H1 (cell line): ENCODE measurements around the gene ACBD4. TPM values are rescaled to one million over a fixed set of nuclear protein-coding genes. Genes with fewer than 3 reads are reported as not detected.

Source experiments
- CTCF ChIA-PET: fragments of 300-600 bp; sonication (Branson Sonifier 250); formaldehyde crosslinking; loops from one replicate; lab custom pipeline; 2021; ENCODE audit not compliant: partially characterized antibody; lab: Charles Lee
- POLR2A ChIA-PET: fragments of 300-600 bp; sonication (Branson Sonifier 250); formaldehyde crosslinking; loops from one replicate; lab custom pipeline; 2021; ENCODE audit warnings: inconsistent platforms; ENCODE audit not compliant: partially characterized antibody; lab: Charles Lee
- DNase-seq, 2 experiments: peaks; one replicate each; pipeline versions ENCODE4 v3.0.0 to v3.0.0-alpha.2; 2010 to 2022; ENCODE audit warnings: low spot score in 2 of 2, low read depth in 1 of 2, mixed read lengths in 1 of 2
- FAIRE-seq: peaks from 2 replicates; lab custom pipeline; 2011; peaks lifted over from hg19 to GRCh38; lab: Jason Lieb, UNC
- H2AFZ ChIP-seq: 2 replicates; pipeline ENCODE4 v1.8.1; 2012; ENCODE audit warnings: low read length, inconsistent platforms
- H2AK5ac ChIP-seq: 2 replicates; pipeline ENCODE4 v1.6.1; 2013; ENCODE audit warnings: low read depth, low read length
- H2BK120ac ChIP-seq: replicated peaks from 2 replicates; pipeline ENCODE3; 2013; ENCODE audit warnings: low read depth, low read length, inconsistent platforms
- H2BK12ac ChIP-seq: 2 replicates; pipeline ENCODE4 v1.6.1; 2013; ENCODE audit warnings: low read depth, low read length
- H2BK15ac ChIP-seq: 2 replicates; pipeline ENCODE4 v1.6.1; 2013; ENCODE audit warnings: low read length
- H2BK20ac ChIP-seq: 2 replicates; pipeline ENCODE4 v1.6.1; 2013; ENCODE audit warnings: low read length
- H2BK5ac ChIP-seq: 2 replicates; pipeline ENCODE4 v1.6.1; 2013; ENCODE audit warnings: low read depth, low read length
- H3K14ac ChIP-seq: 2 replicates; pipeline ENCODE4 v1.6.1; 2013; ENCODE audit warnings: inconsistent platforms; ENCODE audit not compliant: insufficient read length
- H3K18ac ChIP-seq: 2 replicates; pipeline ENCODE4 v1.6.1; 2013; ENCODE audit warnings: low read length; ENCODE audit errors: extremely low read depth
- H3K23ac ChIP-seq: 2 replicates; pipeline ENCODE4 v1.6.1; 2013; ENCODE audit warnings: inconsistent platforms; ENCODE audit not compliant: insufficient read length
- H3K23me2 ChIP-seq: 2 replicates; pipeline ENCODE4 v1.6.1; 2013; ENCODE audit warnings: low read depth, low read length
- H3K27ac ChIP-seq: 2 replicates; pipeline ENCODE4 v1.6.1; 2011; ENCODE audit warnings: low read depth, low read length, inconsistent platforms
- H3K27me3 ChIP-seq, 4 experiments: replicated peaks in 1 of 4; 1 replicate in 1 of 4; 2 replicates in 3 of 4; pipeline versions ENCODE4 v1.6.1 to v1.8.1; 2011 to 2013; ENCODE audit warnings: low read length in 3 of 4, mild to moderate bottlenecking in 3 of 4, inconsistent platforms in 2 of 4, mixed read lengths in 2 of 4, moderate library complexity in 1 of 4; ENCODE audit not compliant: control insufficient read depth in 3 of 4, insufficient read depth in 3 of 4; ENCODE audit errors: extremely low read depth in 1 of 4
- H3K36me3 ChIP-seq, 4 experiments: 2 replicates each; pipeline versions ENCODE4 v1.6.1 to v1.8.1; 2011 to 2013; ENCODE audit warnings: mild to moderate bottlenecking in 4 of 4, low read length in 3 of 4, moderate library complexity in 2 of 4, control low read depth in 1 of 4, inconsistent platforms in 1 of 4; ENCODE audit not compliant: insufficient read depth in 4 of 4, control insufficient read depth in 2 of 4
- H3K4ac ChIP-seq: replicated peaks from 2 replicates; pipeline ENCODE3; 2013; ENCODE audit warnings: low read length, low read depth, mixed read lengths, inconsistent platforms; ENCODE audit not compliant: insufficient read length
- H3K4me1 ChIP-seq, 4 experiments: replicated peaks in 1 of 4; 1 replicate in 1 of 4; 2 replicates in 3 of 4; pipeline versions ENCODE4 v1.6.1 to v1.8.1; 2011 to 2013; ENCODE audit warnings: low read length in 3 of 4, inconsistent platforms in 2 of 4, mixed read lengths in 1 of 4; ENCODE audit not compliant: insufficient read depth in 4 of 4, control insufficient read depth in 3 of 4
- H3K4me2 ChIP-seq, 2 experiments: 2 replicates each; pipeline versions ENCODE4 v1.6.1 to v1.8.1; 2011 to 2013; ENCODE audit warnings: low read depth in 2 of 2, low read length in 2 of 2, control low read depth in 1 of 2, inconsistent platforms in 1 of 2, mild to moderate bottlenecking in 1 of 2; ENCODE audit not compliant: insufficient read depth in 1 of 2
- H3K4me3 ChIP-seq, 4 experiments: fragments of 200-600, 300-600 bp in 1 of 4; sonication (generic), shearing (Covaris generic), sonication (Bioruptor Twin) in 1 of 4; 2 replicates each; pipeline versions ENCODE4 v1.5.1 to v1.8.1; 2011 to 2016; ENCODE audit warnings: low read length in 4 of 4, low read depth in 3 of 4, control low read depth in 2 of 4, inconsistent platforms in 2 of 4, mild to moderate bottlenecking in 2 of 4, mixed read lengths in 1 of 4, moderate library complexity in 1 of 4; ENCODE audit not compliant: insufficient read depth in 2 of 4; ENCODE audit errors: extremely low read depth in 1 of 4
- H3K56ac ChIP-seq: replicated peaks from 2 replicates; pipeline ENCODE3; 2013; ENCODE audit warnings: low read depth, mild to moderate bottlenecking, mixed read lengths, low read length, inconsistent platforms; ENCODE audit not compliant: insufficient read length
- H3K79me1 ChIP-seq: 2 replicates; pipeline ENCODE4 v1.6.1; 2013; ENCODE audit warnings: low read depth, low read length, control low read depth
- H3K79me2 ChIP-seq, 2 experiments: 2 replicates each; pipeline versions ENCODE4 v1.6.1 to v1.8.1; 2012 to 2013; ENCODE audit warnings: low read length in 2 of 2, mild to moderate bottlenecking in 2 of 2, inconsistent platforms in 1 of 2; ENCODE audit not compliant: insufficient read depth in 2 of 2, control insufficient read depth in 1 of 2
- H3K9ac ChIP-seq, 4 experiments: replicated peaks in 1 of 4; 1 replicate in 1 of 4; 2 replicates in 3 of 4; pipeline versions ENCODE4 v1.6.1 to v1.8.1; 2011 to 2013; ENCODE audit warnings: low read depth in 3 of 4, low read length in 3 of 4, control low read depth in 2 of 4, mild to moderate bottlenecking in 2 of 4, moderate library complexity in 2 of 4, inconsistent platforms in 1 of 4; ENCODE audit errors: extremely low read depth in 1 of 4
- H3K9me3 ChIP-seq, 2 experiments: 2 replicates each; pipeline versions ENCODE4 v1.6.1 to v1.8.1; 2012 to 2013; ENCODE audit warnings: mild to moderate bottlenecking in 2 of 2, moderate library complexity in 2 of 2, control low read depth in 1 of 2, inconsistent platforms in 1 of 2, low read depth in 1 of 2, low read length in 1 of 2, mixed read lengths in 1 of 2; ENCODE audit not compliant: insufficient read depth in 2 of 2
- H4K20me1 ChIP-seq, 2 experiments: replicated peaks in 1 of 2; 2 replicates each; pipeline versions ENCODE3 to v1.8.1; 2011 to 2013; ENCODE audit warnings: inconsistent platforms in 2 of 2, low read length in 2 of 2, mild to moderate bottlenecking in 1 of 2; ENCODE audit not compliant: insufficient read depth in 2 of 2, control insufficient read depth in 1 of 2
- H4K5ac ChIP-seq: 2 replicates; pipeline ENCODE4 v1.6.1; 2013; ENCODE audit warnings: low read length, low read depth, mixed read lengths, inconsistent platforms; ENCODE audit not compliant: insufficient read length
- H4K8ac ChIP-seq: 2 replicates; pipeline ENCODE4 v1.8.0; 2013; ENCODE audit warnings: mild to moderate bottlenecking, moderate library complexity, low read length, inconsistent platforms; ENCODE audit not compliant: insufficient read depth; ENCODE audit errors: extremely low read depth
- H4K91ac ChIP-seq: replicated peaks from 2 replicates; pipeline ENCODE3; 2013; ENCODE audit warnings: low read length, mixed read lengths, inconsistent platforms; ENCODE audit not compliant: insufficient read length
- EGR1 ChIP-seq: IDR thresholded peaks from 2 replicates; pipeline ENCODE4 v1.6.1; 2011; ENCODE audit warnings: low read depth, low read length, borderline replicate concordance
- GTF2F1 ChIP-seq: IDR thresholded peaks from 2 replicates; pipeline ENCODE4 v1.6.1; 2012; ENCODE audit warnings: low read depth, low read length, improper control_type of control experiment, borderline replicate concordance
- JUND ChIP-seq: IDR thresholded peaks from 2 replicates; pipeline ENCODE4 v1.6.1; 2011; ENCODE audit warnings: mild to moderate bottlenecking, improper control_type of control experiment, low read length
- NANOG ChIP-seq: IDR thresholded peaks from 2 replicates; pipeline ENCODE4 v1.6.1; 2011; ENCODE audit warnings: low read length, low read depth, mild to moderate bottlenecking, inconsistent platforms; ENCODE audit not compliant: insufficient read depth, poor library complexity, severe bottlenecking
- POLR2A ChIP-seq, 2 experiments: IDR thresholded peaks; 1 replicate in 1 of 2; 2 replicates in 1 of 2; pipeline ENCODE4 v1.6.1; 2011; ENCODE audit warnings: low read depth in 2 of 2, low read length in 2 of 2, mild to moderate bottlenecking in 2 of 2; ENCODE audit errors: control extremely low read depth in 1 of 2
- POU5F1 ChIP-seq: IDR thresholded peaks from 2 replicates; pipeline ENCODE4 v1.6.1; 2011; ENCODE audit warnings: low read depth, mild to moderate bottlenecking, low read length, moderate library complexity
- SIRT6 ChIP-seq: IDR thresholded peaks from one replicate; pipeline ENCODE4 v1.7.1; 2012; ENCODE audit warnings: low read length, inconsistent platforms
- SUZ12 ChIP-seq: fragments of 200-600 bp; sonication (generic); IDR thresholded peaks from 2 replicates; pipeline ENCODE4 v1.6.1; 2012; ENCODE audit warnings: mild to moderate bottlenecking, inconsistent platforms, low read length, moderate library complexity, mixed read lengths
- WGBS, 2 experiments: shearing (Covaris generic) in 1 of 2; methylation state at CpG; one replicate each; pipeline versions ENCODE4 v1.1.6 to v1.1.7; 2013 to 2015; ENCODE audit warnings: low lambda C conversion rate in 2 of 2, mixed read lengths in 2 of 2, inconsistent platforms in 1 of 2, low coverage in 1 of 2, missing lambda C conversion rate in 1 of 2; ENCODE audit not compliant: insufficient replicate concordance in 2 of 2, insufficient coverage in 1 of 2, insufficient read length in 1 of 2; ENCODE audit errors: extremely low coverage in 1 of 2, missing lambda C conversion rate in 1 of 2; 5-methylcytosine and 5-hydroxymethylcytosine counted together
- polyA plus RNA-seq, 7 experiments: library from polyadenylated mRNA; depleted of rRNA in 3 of 7; stranded (reverse) in 5 of 7; unstranded in 2 of 7; fragments of >200 nt in 5 of 7; fragments of 200-250 nt in 2 of 7; gene quantifications; 1 replicate in 5 of 7; 2 replicates in 1 of 7; 4 replicates in 1 of 7; pipeline versions ENCODE4 v1.2.1 to v1.2.3, GENCODE V29; 2011 to 2013; ENCODE audit warnings: missing spikeins in 2 of 7, mixed read lengths in 2 of 7
- total RNA-seq: library from RNA; stranded (reverse); fragmentation: NEBNext Ultra II Directional; extraction: Animal tissue kit (Norgen Biotek cat#: 25700); gene quantifications from 2 replicates; pipeline ENCODE4 v1.2.1, GENCODE V29; 2021
- TF ChIP-seq, protein P1 (sequence below), 3 experiments: IDR thresholded peaks; 1 replicate in 2 of 3; 2 replicates in 1 of 3; pipeline versions ENCODE4 v1.5.1 to v1.6.1; 2011; ENCODE audit warnings: low read length in 3 of 3, mild to moderate bottlenecking in 3 of 3, inconsistent platforms in 2 of 3, low read depth in 1 of 3, moderate library complexity in 1 of 3; ENCODE audit not compliant: insufficient read depth in 1 of 3; ENCODE audit errors: control extremely low read depth in 1 of 3
- TF ChIP-seq, protein P2 (sequence below): IDR thresholded peaks from 2 replicates; pipeline ENCODE4 v1.6.1; 2012; ENCODE audit warnings: low read length, inconsistent platforms

Gene ACBD4
- total and polyA plus RNA-seq, 2 of the 8 experiments (the other 6 are each of a cell fraction or from before 2014, with no cell fraction given), result 7.3 to 10.7 TPM

DNA sequence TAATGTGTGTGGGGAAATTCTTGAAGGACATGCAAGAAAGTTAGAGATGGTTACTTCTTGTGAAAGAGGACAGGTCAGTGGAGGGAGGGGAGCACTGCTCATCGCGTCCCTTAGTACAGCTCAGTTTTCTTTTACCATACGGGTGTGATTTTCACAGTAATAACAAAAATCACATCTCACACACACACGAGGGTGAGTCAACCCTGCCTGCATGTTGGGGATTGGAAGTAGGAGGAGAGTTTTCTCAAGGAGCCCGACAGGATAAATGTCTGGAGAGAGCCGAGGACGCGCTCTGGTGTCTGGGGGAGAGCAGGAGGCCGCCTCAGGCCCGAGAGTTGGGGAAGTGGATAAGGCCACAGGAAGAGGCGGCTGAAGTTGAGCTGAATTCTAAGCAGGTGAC lies 19.6 kb upstream of the ACBD4 start:
- no peak overlapping the region; the same call in 1 of the 2 replicates for H4K8ac ChIP-seq
- H2BK12ac ChIP-seq, result no peak overlapping the region
- H3K9ac ChIP-seq, result no peak overlapping the region
- H3K23me2 ChIP-seq, result no peaks in the 10 kb centered on the region
- no peak overlapping the region for H3K14ac ChIP-seq
- no peaks in the 10 kb centered on the region for H3K79me2 ChIP-seq
- no peaks in the 10 kb centered on the region for H3K36me3 ChIP-seq
- no peak for DNase-seq
- no peak overlapping the region for H4K5ac ChIP-seq
- H2BK15ac ChIP-seq, result no peak overlapping the region
- H3K9me3 ChIP-seq, result no peaks in the 10 kb centered on the region
- no peak overlapping the region for H3K23ac ChIP-seq
- H3K18ac ChIP-seq, result no peak overlapping the region
- no peaks in the 10 kb centered on the region for H3K79me1 ChIP-seq
- H4K91ac ChIP-seq, result no peak overlapping the region
- POLR2A ChIA-PET, result interaction anchor here (1.1 to 2.1 kb wide), 7 partner anchors 8 to 34 kb away, joined by 3 to 10 read pairs (median 3); partner anchors contain the start of gene HEXIM1
- no peak overlapping the region for H2BK120ac ChIP-seq
- H2AFZ ChIP-seq, result no peak overlapping the region
- no peak overlapping the region for H2BK20ac ChIP-seq
- no peak for FAIRE-seq
- peaks cover 0 to 2% of the 10 kb centered on the region in 2 experiments for H4K20me1 ChIP-seq
- H3K27ac ChIP-seq, result no peak overlapping the region
- H3K4me3 ChIP-seq, result no peak overlapping the region
- H3K27me3 ChIP-seq, result no peaks in the 10 kb centered on the region
- H3K56ac ChIP-seq, result no peak overlapping the region
- WGBS, 2 experiments, result 91% methylated on average over 11 of the region's 11 CpGs; no CpG with 5 or more reads in 1 of the 2 experiments
- CTCF ChIA-PET, result interaction anchor here (1.2 to 3.4 kb wide), 9 partner anchors 10 to 195 kb away, joined by 3 to 20 read pairs (median 6); partner anchors contain the start of genes ACBD4 and PLCD3
- H3K4me1 ChIP-seq, result peaks cover 0 to 9% (median 4%) of the 10 kb centered on the region in 4 experiments; a peak in 3 of 7 replicates
- H2BK5ac ChIP-seq, result no peak overlapping the region
- H3K4me2 ChIP-seq, result no peak overlapping the region
- no peak overlapping the region for H3K4ac ChIP-seq
- H2AK5ac ChIP-seq, result no peak overlapping the region
- TF ChIP-seq GTF2F1 (no peak), NANOG (no peak), EGR1 (no peak), SUZ12 (no peak), JUND (no peak), POLR2A (IDR thresholded peaks at IDR 0.05; ENCODE audit: control extremely low read depth in 1 of 2, low read depth in 2 of 2, low read length in 2 of 2) (no peak), POU5F1 (no peak), SIRT6 (no peak)
- TF ChIP-seq, protein P1, sequence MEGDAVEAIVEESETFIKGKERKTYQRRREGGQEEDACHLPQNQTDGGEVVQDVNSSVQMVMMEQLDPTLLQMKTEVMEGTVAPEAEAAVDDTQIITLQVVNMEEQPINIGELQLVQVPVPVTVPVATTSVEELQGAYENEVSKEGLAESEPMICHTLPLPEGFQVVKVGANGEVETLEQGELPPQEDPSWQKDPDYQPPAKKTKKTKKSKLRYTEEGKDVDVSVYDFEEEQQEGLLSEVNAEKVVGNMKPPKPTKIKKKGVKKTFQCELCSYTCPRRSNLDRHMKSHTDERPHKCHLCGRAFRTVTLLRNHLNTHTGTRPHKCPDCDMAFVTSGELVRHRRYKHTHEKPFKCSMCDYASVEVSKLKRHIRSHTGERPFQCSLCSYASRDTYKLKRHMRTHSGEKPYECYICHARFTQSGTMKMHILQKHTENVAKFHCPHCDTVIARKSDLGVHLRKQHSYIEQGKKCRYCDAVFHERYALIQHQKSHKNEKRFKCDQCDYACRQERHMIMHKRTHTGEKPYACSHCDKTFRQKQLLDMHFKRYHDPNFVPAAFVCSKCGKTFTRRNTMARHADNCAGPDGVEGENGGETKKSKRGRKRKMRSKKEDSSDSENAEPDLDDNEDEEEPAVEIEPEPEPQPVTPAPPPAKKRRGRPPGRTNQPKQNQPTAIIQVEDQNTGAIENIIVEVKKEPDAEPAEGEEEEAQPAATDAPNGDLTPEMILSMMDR (IDR thresholded peaks at IDR 0.05; ENCODE audit: control extremely low read depth in 1 of 3, insufficient read depth in 1 of 3, low read depth in 1 of 3, low read length in 3 of 3), result no peak
- TF ChIP-seq, protein P2, sequence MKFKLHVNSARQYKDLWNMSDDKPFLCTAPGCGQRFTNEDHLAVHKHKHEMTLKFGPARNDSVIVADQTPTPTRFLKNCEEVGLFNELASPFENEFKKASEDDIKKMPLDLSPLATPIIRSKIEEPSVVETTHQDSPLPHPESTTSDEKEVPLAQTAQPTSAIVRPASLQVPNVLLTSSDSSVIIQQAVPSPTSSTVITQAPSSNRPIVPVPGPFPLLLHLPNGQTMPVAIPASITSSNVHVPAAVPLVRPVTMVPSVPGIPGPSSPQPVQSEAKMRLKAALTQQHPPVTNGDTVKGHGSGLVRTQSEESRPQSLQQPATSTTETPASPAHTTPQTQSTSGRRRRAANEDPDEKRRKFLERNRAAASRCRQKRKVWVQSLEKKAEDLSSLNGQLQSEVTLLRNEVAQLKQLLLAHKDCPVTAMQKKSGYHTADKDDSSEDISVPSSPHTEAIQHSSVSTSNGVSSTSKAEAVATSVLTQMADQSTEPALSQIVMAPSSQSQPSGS, result no peak
